Stimulated activated CD8-positive, alpha-beta memory T cell treated with anti-CD3 and anti-CD28 coated beads, Interleukin-15, amount 100 ng/mL, for 48 hours (primary cell): ENCODE data around the gene TSKU.

ENCODE experiments used
- DNase-seq, 2 donors: peaks; one replicate each; pipeline ENCODE4 v3.0.0-alpha.2; 2020; ENCODE audit warnings: low read depth in 2 of 2

Gene TSKU

GRCh38 chr11:76783294-76783895 lies at the start of gene TSKU:
TSKU (plus strand) TSS chr11:76783356; CDS start chr11:76795617, 12,261 bp downstream.
- DNase-seq, result no peak

GRCh38 chr11:76733906-76734305 lies 49.2 kb upstream of the TSKU start:
- peak in 1 of 2 donors; percentile 21 for DNase-seq

- DNase-seq, result no peak
Measured at GRCh38 chr11:76734456-76735420, 48.4 kb upstream of the TSKU start.

- DNase-seq, result no peak
Measured at GRCh38 chr11:76735841-76736240, 47.3 kb upstream of the TSKU start.

GRCh38 chr11:76736266-76736665 lies 46.9 kb upstream of the TSKU start:
- no peak for DNase-seq

GRCh38 chr11:76736773-76737495 lies 46.2 kb upstream of the TSKU start:
- DNase-seq, result no peak

GRCh38 chr11:76738618-76739240 lies 44.4 kb upstream of the TSKU start:
- no peak for DNase-seq

GRCh38 chr11:76739798-76740197 lies 43.4 kb upstream of the TSKU start:
- DNase-seq, result no peak

GRCh38 chr11:76740772-76741171 lies 42.4 kb upstream of the TSKU start:
- no peak for DNase-seq

GRCh38 chr11:76742902-76743301 lies 40.3 kb upstream of the TSKU start:
- no peak for DNase-seq

GRCh38 chr11:76744186-76745043 lies 38.7 kb upstream of the TSKU start:
- no peak for DNase-seq

- no peak for DNase-seq
Measured at GRCh38 chr11:76745044-76745376, 38.1 kb upstream of the TSKU start.

- DNase-seq, result no peak
Measured at GRCh38 chr11:76745561-76746207, 37.5 kb upstream of the TSKU start.

GRCh38 chr11:76747153-76747914 lies 35.8 kb upstream of the TSKU start:
- no peak for DNase-seq

GRCh38 chr11:76747915-76748860 lies 35.0 kb upstream of the TSKU start:
- no peak for DNase-seq

- DNase-seq, result no peak
Measured at GRCh38 chr11:76748948-76749347, 34.2 kb upstream of the TSKU start.

GRCh38 chr11:76750067-76750466 lies 33.1 kb upstream of the TSKU start:
- DNase-seq, result no peak

- DNase-seq, result no peak
Measured at GRCh38 chr11:76750746-76751145, 32.4 kb upstream of the TSKU start.
